Suprapubic skin (tissue), 4 donors: Measurements from ENCODE around the gene OSBPL3. TPM values are rescaled to one million over a fixed set of nuclear protein-coding genes. Genes with fewer than 3 reads are reported as not detected.

ENCODE experiments used
- DNase-seq, 2 donors: peaks; one replicate each; pipeline ENCODE4 v3.0.0-alpha.2; 2019; ENCODE audit warnings: low spot score in 2 of 2
- H3K27ac ChIP-seq: fragments of 200-600 bp; sonication (generic); one replicate; pipeline ENCODE4 v1.5.1; 2019
- H3K27me3 ChIP-seq: fragments of 200-600 bp; sonication (generic); one replicate; pipeline ENCODE4 v1.5.1; 2019
- H3K36me3 ChIP-seq: fragments of 200-600 bp; sonication (generic); one replicate; pipeline ENCODE4 v1.5.1; 2019
- H3K4me1 ChIP-seq: fragments of 200-600 bp; sonication (generic); one replicate; pipeline ENCODE4 v1.5.1; 2019
- H3K4me3 ChIP-seq: fragments of 200-600 bp; sonication (generic); one replicate; pipeline ENCODE4 v1.5.1; 2019; ENCODE audit warnings: mild to moderate bottlenecking
- H3K9me3 ChIP-seq: fragments of 200-600 bp; sonication (generic); one replicate; pipeline ENCODE4 v1.5.1; 2019
- CTCF ChIP-seq, 2 donors: fragments of 200-600 bp in 1 of 2; fragments of 450-650 bp in 1 of 2; sonication (generic) in 1 of 2; IDR thresholded peaks; one replicate each; pipeline ENCODE4 v1.5.1; 2016 to 2019; ENCODE audit warnings: antibody characterized with exemption in 2 of 2, mild to moderate bottlenecking in 1 of 2, moderate library complexity in 1 of 2
- EP300 ChIP-seq: sonication (generic); formaldehyde crosslinking; IDR thresholded peaks from one replicate; pipeline ENCODE4 v1.6.1; 2017; ENCODE audit warnings: antibody characterized with exemption
- POLR2A ChIP-seq, 2 donors: fragments of 450-650 bp; IDR thresholded peaks; one replicate each; pipeline ENCODE4 v1.6.1; 2017; ENCODE audit warnings: antibody characterized with exemption in 2 of 2, mild to moderate bottlenecking in 2 of 2, moderate library complexity in 2 of 2
- POLR2AphosphoS5 ChIP-seq, 3 donors: sonication (generic); formaldehyde crosslinking; IDR thresholded peaks; one replicate each; pipeline ENCODE4 v1.6.1; 2017; ENCODE audit warnings: antibody characterized with exemption in 3 of 3
- WGBS: methylation state at CpG from one replicate; pipeline ENCODE4 v1.1.5; 2018; 5-methylcytosine and 5-hydroxymethylcytosine counted together
- total RNA-seq, 4 donors: library from RNA; depleted of rRNA; stranded (reverse); fragments of >200 nt; gene quantifications; one replicate each; pipeline ENCODE4 v1.1.0, GENCODE V29; 2016

The OSBPL3 gene
- total RNA-seq, 4 donors from 2014 or later = 22.0 to 49.0 (median 27.3) TPM

GRCh38 chr7:24945899-24946298 is 34.1 kb downstream of the OSBPL3 start:
- Histone ChIP-seq H3K9me3 (no peaks in the 10 kb centered on the region), H3K27me3 (no peaks in the 10 kb centered on the region), H3K4me3 (no peak overlapping the region), H3K27ac (no peak overlapping the region), H3K36me3 (no peaks in the 10 kb centered on the region), H3K4me1 (no peaks in the 10 kb centered on the region)
- no peak for DNase-seq
- TF ChIP-seq CTCF (IDR thresholded peaks at IDR 0.05) = no peak
- WGBS = no CpG with 5 or more reads among the region's 1 CpG

- TF ChIP-seq CTCF (IDR thresholded peaks at IDR 0.05) (no peak), POLR2AphosphoS5 (IDR thresholded peaks at IDR 0.05) (no peak), EP300 (no peak), POLR2A (IDR thresholded peaks at IDR 0.05) (no peak)
- H3K4me3 ChIP-seq = no peak overlapping the region
- WGBS = 85% methylated on average over 5 of the region's 5 CpGs
- H3K36me3 ChIP-seq = no peaks in the 10 kb centered on the region
- H3K9me3 ChIP-seq = no peaks in the 10 kb centered on the region
- H3K27me3 ChIP-seq = no peaks in the 10 kb centered on the region
- H3K4me1 ChIP-seq = no peaks in the 10 kb centered on the region
- H3K27ac ChIP-seq = no peak overlapping the region
- DNase-seq = no peak
Measured at GRCh38 chr7:24943096-24943948, 36.7 kb downstream of the OSBPL3 start.

GRCh38 chr7:24942226-24942625 is 37.8 kb downstream of the OSBPL3 start:
- TF ChIP-seq EP300 = no peak
- TF ChIP-seq CTCF (IDR thresholded peaks at IDR 0.05) = no peak
- no peak for TF ChIP-seq POLR2A (IDR thresholded peaks at IDR 0.05)
- no peak for TF ChIP-seq POLR2AphosphoS5 (IDR thresholded peaks at IDR 0.05)
- H3K4me1 ChIP-seq = no peaks in the 10 kb centered on the region
- H3K27ac ChIP-seq = no peak overlapping the region
- no peak for DNase-seq
- WGBS = 78% methylated on average over 5 of the region's 5 CpGs
- H3K27me3 ChIP-seq = no peaks in the 10 kb centered on the region
- no peaks in the 10 kb centered on the region for H3K9me3 ChIP-seq
- H3K36me3 ChIP-seq = no peaks in the 10 kb centered on the region
- no peak overlapping the region for H3K4me3 ChIP-seq

GRCh38 chr7:24939416-24939815 is 40.6 kb downstream of the OSBPL3 start:
- 72% methylated on average over 1 of the region's 1 CpG for WGBS
- DNase-seq = no peak
- no peak for TF ChIP-seq POLR2A (IDR thresholded peaks at IDR 0.05)
- Histone ChIP-seq H3K36me3 (no peaks in the 10 kb centered on the region), H3K27me3 (no peaks in the 10 kb centered on the region), H3K4me1 (no peaks in the 10 kb centered on the region), H3K4me3 (no peak overlapping the region), H3K27ac (no peak overlapping the region), H3K9me3 (no peaks in the 10 kb centered on the region)

- H3K4me1 ChIP-seq = peaks cover 4% of the 10 kb centered on the region
- no peaks in the 10 kb centered on the region for H3K27me3 ChIP-seq
- no peak overlapping the region for H3K27ac ChIP-seq
- no peak for DNase-seq
- H3K4me3 ChIP-seq = no peak overlapping the region
- H3K36me3 ChIP-seq = no peaks in the 10 kb centered on the region
- H3K9me3 ChIP-seq = no peaks in the 10 kb centered on the region
- 64% methylated on average over 3 of the region's 3 CpGs for WGBS
- TF ChIP-seq CTCF (IDR thresholded peaks at IDR 0.05) = no peak
Measured at GRCh38 chr7:24936121-24936824, 43.7 kb downstream of the OSBPL3 start.
